NB4 (cell line): ENCODE results near the gene CSTPP1.

Source experiments
- DNase-seq: peaks from one replicate; pipeline ENCODE4 v3.0.0; 2010; ENCODE audit warnings: low read depth
- H3K4me3 ChIP-seq: one replicate; pipeline ENCODE4 v1.5.1; 2011; ENCODE audit warnings: mild to moderate bottlenecking, low read depth, low read length, moderate library complexity
- MYC ChIP-seq: IDR thresholded peaks from 2 replicates; pipeline ENCODE4 v1.6.1; 2011; ENCODE audit warnings: low read depth, low read length
- POLR2A ChIP-seq: IDR thresholded peaks from 2 replicates; pipeline ENCODE4 v1.6.1; 2011; ENCODE audit warnings: mild to moderate bottlenecking; ENCODE audit not compliant: insufficient read length; ENCODE audit errors: extremely low read depth
- TF ChIP-seq, protein P1 (sequence below): IDR thresholded peaks from 2 replicates; pipeline ENCODE4 v1.6.1; 2011; ENCODE audit warnings: low read depth, low read length
- TF ChIP-seq, protein P2 (sequence below): IDR thresholded peaks from one replicate; pipeline ENCODE4 v1.5.1; 2012; ENCODE audit warnings: low read depth, low read length

CSTPP1 gene

DNA sequence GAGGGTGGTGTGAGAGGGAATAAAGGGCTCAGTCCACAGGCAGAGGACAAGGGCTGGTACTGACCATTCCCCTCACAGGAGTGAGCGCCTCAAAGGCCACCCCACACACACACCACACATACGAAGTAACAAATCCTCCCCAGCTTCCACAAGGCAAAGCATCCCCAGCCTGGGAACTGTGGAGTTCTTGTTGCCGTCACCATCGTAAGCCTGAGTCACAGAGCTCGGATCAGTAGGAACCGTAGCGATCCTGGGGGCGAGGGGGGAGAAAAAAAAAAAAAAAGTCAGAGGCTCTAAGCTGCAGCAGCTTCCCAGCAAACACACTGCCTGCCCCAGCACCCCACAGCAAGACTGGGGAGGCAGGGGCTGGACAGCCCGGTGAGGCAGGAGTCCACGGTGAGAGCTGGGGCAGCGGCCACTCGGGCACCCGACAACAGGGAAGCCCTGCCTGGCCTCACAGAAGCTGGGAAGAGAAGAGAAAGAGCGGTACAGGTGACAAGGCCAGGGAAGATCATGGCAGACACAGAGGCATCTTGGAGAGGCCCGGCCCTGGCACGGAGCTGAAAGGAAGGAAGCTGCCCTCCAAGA is 228.8 kb downstream of the CSTPP1 start:
- no peak for DNase-seq
- no peak overlapping the region for H3K4me3 ChIP-seq
- no peak for TF ChIP-seq POLR2A
- no peak for TF ChIP-seq MYC
- TF ChIP-seq, protein P1, sequence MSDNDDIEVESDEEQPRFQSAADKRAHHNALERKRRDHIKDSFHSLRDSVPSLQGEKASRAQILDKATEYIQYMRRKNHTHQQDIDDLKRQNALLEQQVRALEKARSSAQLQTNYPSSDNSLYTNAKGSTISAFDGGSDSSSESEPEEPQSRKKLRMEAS, result no peak
- TF ChIP-seq, protein P2, sequence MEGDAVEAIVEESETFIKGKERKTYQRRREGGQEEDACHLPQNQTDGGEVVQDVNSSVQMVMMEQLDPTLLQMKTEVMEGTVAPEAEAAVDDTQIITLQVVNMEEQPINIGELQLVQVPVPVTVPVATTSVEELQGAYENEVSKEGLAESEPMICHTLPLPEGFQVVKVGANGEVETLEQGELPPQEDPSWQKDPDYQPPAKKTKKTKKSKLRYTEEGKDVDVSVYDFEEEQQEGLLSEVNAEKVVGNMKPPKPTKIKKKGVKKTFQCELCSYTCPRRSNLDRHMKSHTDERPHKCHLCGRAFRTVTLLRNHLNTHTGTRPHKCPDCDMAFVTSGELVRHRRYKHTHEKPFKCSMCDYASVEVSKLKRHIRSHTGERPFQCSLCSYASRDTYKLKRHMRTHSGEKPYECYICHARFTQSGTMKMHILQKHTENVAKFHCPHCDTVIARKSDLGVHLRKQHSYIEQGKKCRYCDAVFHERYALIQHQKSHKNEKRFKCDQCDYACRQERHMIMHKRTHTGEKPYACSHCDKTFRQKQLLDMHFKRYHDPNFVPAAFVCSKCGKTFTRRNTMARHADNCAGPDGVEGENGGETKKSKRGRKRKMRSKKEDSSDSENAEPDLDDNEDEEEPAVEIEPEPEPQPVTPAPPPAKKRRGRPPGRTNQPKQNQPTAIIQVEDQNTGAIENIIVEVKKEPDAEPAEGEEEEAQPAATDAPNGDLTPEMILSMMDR, result no peak

DNA sequence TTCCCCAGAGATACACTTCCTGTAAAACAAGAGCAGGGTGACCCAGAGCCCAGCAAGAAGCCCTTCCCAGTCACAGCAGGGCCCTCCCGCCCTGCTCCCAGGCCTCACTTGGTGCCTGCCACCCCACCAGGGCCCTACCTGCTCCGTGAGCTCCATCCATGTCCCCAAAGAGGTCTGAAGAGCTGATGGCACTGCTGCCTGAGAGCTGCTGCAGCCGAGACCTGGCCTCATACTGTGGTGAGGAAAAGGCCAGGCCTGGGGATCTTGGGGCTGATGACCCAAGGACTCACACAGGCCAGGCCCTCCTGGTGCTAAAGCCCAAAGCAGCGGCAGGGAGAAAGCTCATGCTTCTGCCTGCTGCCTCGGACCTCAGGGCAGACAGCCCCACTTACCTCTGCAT is 229.8 kb downstream of the CSTPP1 start:
- TF ChIP-seq, protein P1, result no peak
- TF ChIP-seq POLR2A (no peak), MYC (no peak)
- TF ChIP-seq, protein P2, result no peak
- no peak overlapping the region for H3K4me3 ChIP-seq
- no peak for DNase-seq

DNA sequence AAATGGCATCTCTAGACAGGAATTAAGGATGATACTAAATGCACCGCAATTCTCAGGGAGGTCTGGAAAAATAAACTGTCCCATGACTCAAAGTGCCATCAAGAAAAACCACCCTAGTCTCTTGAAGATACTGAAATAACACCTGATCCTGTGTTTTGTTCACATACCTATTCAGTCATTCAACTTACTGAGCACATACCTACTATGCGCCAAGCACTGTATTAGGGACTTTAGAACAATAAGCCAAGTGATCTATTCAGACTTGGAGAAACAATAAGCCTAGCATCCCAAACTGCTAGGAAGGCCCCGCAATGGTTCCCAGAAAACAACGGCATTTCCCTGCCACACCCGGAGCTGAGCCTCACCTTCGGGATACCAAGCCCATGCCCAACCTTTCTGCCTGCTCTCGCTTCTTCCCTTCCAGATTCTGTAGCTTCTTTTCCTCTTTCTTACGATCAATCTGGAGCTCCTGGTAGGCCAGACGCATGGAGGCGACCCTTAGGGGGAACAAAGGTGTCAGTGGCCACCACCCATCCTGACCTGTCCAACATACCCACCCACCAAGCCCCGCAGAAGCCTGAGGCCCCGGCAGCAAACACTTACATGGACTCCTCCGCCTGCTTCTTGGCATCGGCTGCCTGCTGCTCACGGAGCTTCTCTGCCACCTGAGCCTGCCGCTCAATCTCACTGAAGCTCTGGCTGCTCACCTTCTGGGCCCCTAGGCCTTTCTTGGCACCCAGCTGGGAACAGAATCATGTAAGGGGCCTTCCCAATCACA is 234.7 kb downstream of the CSTPP1 start:
- H3K4me3 ChIP-seq, result no peak overlapping the region
- no peak for DNase-seq
- TF ChIP-seq, protein P1, result no peak
- TF ChIP-seq MYC (no peak), POLR2A (no peak)
- TF ChIP-seq, protein P2, result no peak

DNA sequence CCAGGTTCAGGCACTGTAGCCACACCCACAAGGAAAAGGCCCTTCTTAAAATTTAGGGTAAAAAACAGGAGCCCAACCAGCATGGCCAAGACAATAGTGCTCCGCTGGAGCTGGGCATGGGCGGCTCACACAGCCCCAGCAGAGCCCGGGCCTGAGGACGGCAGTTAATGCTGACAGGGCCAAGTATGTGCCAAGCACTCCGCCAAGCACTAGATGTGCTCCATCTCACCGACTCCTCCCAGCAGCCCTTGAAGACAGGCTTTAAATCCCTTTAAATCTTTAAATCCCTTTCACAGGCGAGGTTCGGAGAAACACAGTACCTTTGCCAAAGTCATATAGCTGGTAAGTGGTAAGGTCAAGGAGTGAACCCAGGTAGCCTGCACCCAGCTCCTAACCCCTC is 235.3 kb downstream of the CSTPP1 start:
- H3K4me3 ChIP-seq, result no peak overlapping the region
- no peak for DNase-seq
- TF ChIP-seq POLR2A (no peak), MYC (no peak)
- TF ChIP-seq, protein P1, result no peak
- TF ChIP-seq, protein P2, result no peak

DNA sequence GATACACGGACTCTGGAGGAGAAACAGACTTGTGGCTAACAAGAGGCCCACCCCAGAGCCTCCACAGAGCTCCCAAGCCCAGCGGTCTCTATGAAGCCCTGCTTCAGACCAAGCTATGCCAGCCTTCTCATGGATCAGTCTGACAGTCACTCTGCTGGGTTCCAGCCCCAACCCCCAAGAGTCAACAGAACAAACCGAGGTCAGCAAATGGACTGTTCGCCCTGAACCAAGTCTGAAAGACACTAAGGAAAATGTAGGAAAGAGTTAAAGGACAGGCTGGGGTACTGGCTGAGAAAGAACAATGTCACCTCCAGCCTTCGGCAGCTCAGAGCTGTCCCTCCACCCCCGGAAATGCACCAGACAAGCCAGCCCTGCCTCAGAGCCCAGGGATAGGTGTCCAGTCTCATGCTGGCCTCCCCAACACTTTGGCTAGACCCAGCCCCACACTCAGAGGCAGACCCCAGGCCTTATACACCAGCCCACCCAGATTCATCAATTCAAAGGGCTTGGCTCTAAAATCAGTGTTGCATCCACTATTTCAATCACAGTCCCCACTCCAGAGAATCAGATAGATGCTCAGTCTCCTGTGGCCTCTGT is 236.3 kb downstream of the CSTPP1 start:
- H3K4me3 ChIP-seq, result no peak overlapping the region
- DNase-seq, result no peak
- TF ChIP-seq MYC (no peak), POLR2A (no peak)
- TF ChIP-seq, protein P2, result no peak
- TF ChIP-seq, protein P1, result no peak
